OCI-LY7 (cell line): ENCODE results near the gene MSLN. TPM values are rescaled to one million over a fixed set of nuclear protein-coding genes. Genes with fewer than 3 reads are reported as not detected.

Source experiments
- BruUV-seq: library from RNA; stranded (reverse); fragments of 400-500 nt; replicated peaks from 2 replicates; lab custom pipeline; 2021; lab: Mats Ljungman, UMichigan
- CTCF ChIA-PET: fragments of 300-600 bp; sonication (Branson Sonifier 250); formaldehyde crosslinking; loops from one replicate; lab custom pipeline; 2022; ENCODE audit warnings: antibody characterized with exemption; ENCODE audit not compliant: unreplicated experiment; lab: Charles Lee
- POLR2A ChIA-PET: fragments of 300-600 bp; sonication (Branson Sonifier 250); formaldehyde crosslinking; loops from one replicate; lab custom pipeline; 2022; ENCODE audit warnings: antibody characterized with exemption; lab: Charles Lee
- DNase-seq: peaks from one replicate; pipeline ENCODE4 v3.0.0-alpha.2; 2015; ENCODE audit warnings: low spot score
- H2AFZ ChIP-seq: fragments of 200-600 bp; sonication (generic), shearing (Covaris generic); 2 replicates; pipeline ENCODE4 v1.6.1; 2014; ENCODE audit warnings: mild to moderate bottlenecking, antibody characterized with exemption, low read length, moderate library complexity
- H3K27ac ChIP-seq: fragments of 200-600 bp; sonication (generic); 2 replicates; pipeline ENCODE4 v1.5.1; 2014; ENCODE audit warnings: mixed run types, low read depth, mild to moderate bottlenecking, moderate library complexity, low read length, inconsistent platforms; ENCODE audit not compliant: poor library complexity, severe bottlenecking
- H3K36me3 ChIP-seq: fragments of 200-600 bp; sonication (generic); 2 replicates; pipeline ENCODE4 v1.6.1; 2014; ENCODE audit warnings: mild to moderate bottlenecking, antibody characterized with exemption, low read length, moderate library complexity, mixed read lengths; ENCODE audit not compliant: insufficient read depth
- H3K4me1 ChIP-seq: fragments of 200-600 bp; sonication (generic); 2 replicates; pipeline ENCODE4 v1.5.1; 2014; ENCODE audit warnings: mild to moderate bottlenecking, low read length; ENCODE audit not compliant: insufficient read depth, poor library complexity, severe bottlenecking
- H3K4me2 ChIP-seq: fragments of 200-600 bp; sonication (generic); 2 replicates; pipeline ENCODE4 v1.6.1; 2014; ENCODE audit warnings: mild to moderate bottlenecking, low read length
- H3K4me3 ChIP-seq: fragments of 200-600 bp; sonication (generic); 2 replicates; pipeline ENCODE4 v1.5.1; 2014; ENCODE audit warnings: mild to moderate bottlenecking, low read depth, low read length; ENCODE audit not compliant: poor library complexity, severe bottlenecking
- H3K79me2 ChIP-seq: fragments of 200-600 bp; sonication (generic); 2 replicates; pipeline ENCODE4 v1.6.1; 2016; ENCODE audit warnings: low read depth, mild to moderate bottlenecking, low read length, moderate library complexity, mixed read lengths; ENCODE audit not compliant: insufficient read depth
- H3K9me2 ChIP-seq: fragments of 200-600 bp; sonication (generic); 2 replicates; pipeline ENCODE4 v1.6.1; 2016; ENCODE audit warnings: mild to moderate bottlenecking, low read length, mixed read lengths; ENCODE audit not compliant: insufficient read depth
- H3K9me3 ChIP-seq: fragments of 200-600 bp; sonication (generic); 2 replicates; pipeline ENCODE4 v1.6.1; 2014; ENCODE audit warnings: mild to moderate bottlenecking, mixed run types, low read length, mixed read lengths
- H4K20me1 ChIP-seq: fragments of 200-600 bp; sonication (generic); 2 replicates; pipeline ENCODE4 v1.6.1; 2014; ENCODE audit warnings: mild to moderate bottlenecking, antibody characterized with exemption, low read length, moderate library complexity, mixed read lengths; ENCODE audit not compliant: insufficient read depth
- CTCF ChIP-seq: fragments of 200-600 bp; sonication (generic); conservative IDR thresholded peaks from 2 replicates; pipeline ENCODE4 v1.5.1; 2014; ENCODE audit warnings: mild to moderate bottlenecking, antibody characterized with exemption, low read length, moderate library complexity, mixed read lengths
- EZH2phosphoT487 ChIP-seq: fragments of 200-600 bp; sonication (generic); IDR thresholded peaks from 2 replicates; pipeline ENCODE4 v1.6.1; 2018; ENCODE audit warnings: low read depth, borderline replicate concordance, mild to moderate bottlenecking, mixed run types, antibody characterized with exemption, low read length, moderate library complexity, mixed read lengths
- intact Hi-C: fragments of 100-400 bp; cut with micrococcal nuclease; formaldehyde crosslinking; loops from one replicate; pipeline ENCODE4 v1.10.0; 2022; ENCODE audit not compliant: unreplicated experiment
- total RNA-seq, 2 experiments: library from RNA; depleted of rRNA in 1 of 2; stranded (reverse); fragments of >200 nt in 1 of 2; shearing (Covaris generic) in 1 of 2; gene quantifications; 2 replicates each; pipeline ENCODE4 v1.2.3, GENCODE V29; 2014 to 2022

Gene MSLN
- total RNA-seq, 2 experiments from 2014 or later: 0.13 to 0.44 TPM

GRCh38 chr16:762595-763268, 2.2 kb downstream of the MSLN start:
- CTCF ChIA-PET: no interaction called here
- Histone ChIP-seq H2AFZ (no peak overlapping the region), H3K9me2 (no peaks in the 10 kb centered on the region), H4K20me1 (no peaks in the 10 kb centered on the region), H3K9me3 (no peaks in the 10 kb centered on the region), H3K4me3 (no peak overlapping the region), H3K27ac (no peak overlapping the region), H3K79me2 (no peaks in the 10 kb centered on the region), H3K4me2 (no peak overlapping the region), H3K36me3 (no peaks in the 10 kb centered on the region), H3K4me1 (no peaks in the 10 kb centered on the region)
- no TSS peak for BruUV-seq
- TF ChIP-seq EZH2phosphoT487 (no peak), CTCF (no peak)
- DNase-seq: no peak
- POLR2A ChIA-PET: interaction anchor here (0.6 kb wide), 1 partner anchor 11 kb away, joined by 6 read pairs; no protein-coding TSS in a partner anchor
- intact Hi-C loops: no loop called here

- no peak for TF ChIP-seq CTCF
- no peak for TF ChIP-seq EZH2phosphoT487
- no TSS peak for BruUV-seq
- H3K4me1 ChIP-seq: no peaks in the 10 kb centered on the region
- H3K4me3 ChIP-seq: no peak overlapping the region
- H4K20me1 ChIP-seq: no peaks in the 10 kb centered on the region
- DNase-seq: no peak
- H3K79me2 ChIP-seq: no peaks in the 10 kb centered on the region
- no peaks in the 10 kb centered on the region for H3K36me3 ChIP-seq
- ChIA-PET POLR2A (interaction anchor here (0.6 kb wide), 1 partner anchor 10 kb away, joined by 6 read pairs; no protein-coding TSS in a partner anchor), CTCF (no interaction called here)
- H3K4me2 ChIP-seq: no peak overlapping the region
- H2AFZ ChIP-seq: no peak overlapping the region
- no peak overlapping the region for H3K27ac ChIP-seq
- no peaks in the 10 kb centered on the region for H3K9me2 ChIP-seq
- H3K9me3 ChIP-seq: no peaks in the 10 kb centered on the region
- intact Hi-C loops: no loop called here
These were observed 3.0 kb downstream of the MSLN start for GRCh38 chr16:763369-764183.
